Measurements from ENCODE around the gene NEUROD2. TPM values are rescaled to one million over a fixed set of nuclear protein-coding genes. Genes with fewer than 3 reads are reported as not detected.

NEUROD2 gene
- total and polyA plus RNA-seq, 2 of the 8 experiments (the other 6 are each of a cell fraction or from before 2014, with no cell fraction given), result not detected

DNA sequence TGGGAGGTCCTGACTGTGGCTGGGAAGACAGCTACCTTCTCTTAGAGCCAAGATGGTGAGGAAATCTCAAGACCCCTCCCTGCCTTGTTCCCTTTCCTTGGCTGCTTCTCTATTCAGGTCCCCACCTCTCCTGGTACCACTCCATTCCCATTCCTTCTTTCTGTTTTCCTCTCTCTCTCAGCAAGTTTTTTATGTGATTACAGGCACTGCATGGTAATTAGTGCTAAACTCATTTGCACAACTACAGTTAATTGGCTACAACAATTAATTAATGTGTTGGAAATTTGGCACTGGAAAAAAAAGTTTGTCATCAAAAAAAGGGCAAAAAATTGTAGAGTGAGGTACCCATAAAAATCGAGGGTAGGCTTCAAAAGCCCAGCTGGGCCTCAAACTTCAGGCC, 45.3 kb downstream of the NEUROD2 start:
- Histone ChIP-seq H3K79me2 (ENCODE audit: control insufficient read depth in 1 of 2, insufficient read depth in 2 of 2, low read length in 2 of 2) (no peaks in the 10 kb centered on the region), H3K36me3 (ENCODE audit: control insufficient read depth in 2 of 4, insufficient read depth in 4 of 4, low read length in 3 of 4) (0 out of 8 replicates have a peak, but pooled peaks cover 0 to 2% (median 0%) of the 10 kb centered on the region in 4 experiments), H3K23me2 (ENCODE audit: low read depth, low read length) (no peaks in the 10 kb centered on the region; the same call in 1 of the 2 replicates), H3K27me3 (replicated peaks in 1 of 4; ENCODE audit: control insufficient read depth in 3 of 4, extremely low read depth in 1 of 4, insufficient read depth in 3 of 4, low read length in 3 of 4) (no peaks in the 10 kb centered on the region), H3K56ac (replicated peaks; ENCODE audit: insufficient read length, low read depth, low read length) (no peak overlapping the region), H3K9ac (replicated peaks in 1 of 4; ENCODE audit: extremely low read depth in 1 of 4, low read depth in 3 of 4, low read length in 3 of 4) (no peak overlapping the region), H4K8ac (ENCODE audit: extremely low read depth, insufficient read depth, low read length) (no peak overlapping the region), H4K91ac (replicated peaks; ENCODE audit: insufficient read length, low read length) (no peak overlapping the region), H3K18ac (ENCODE audit: extremely low read depth, low read length) (no peak overlapping the region), H3K4ac (replicated peaks; ENCODE audit: insufficient read length, low read depth, low read length) (no peak overlapping the region), H2BK15ac (ENCODE audit: low read length) (no peak overlapping the region), H3K27ac (ENCODE audit: low read depth, low read length) (no peak overlapping the region; the same call in 1 of the 2 replicates), H4K20me1 (replicated peaks in 1 of 2; ENCODE audit: control insufficient read depth in 1 of 2, insufficient read depth in 2 of 2, low read length in 2 of 2) (peaks cover 0 to 2% of the 10 kb centered on the region in 2 experiments), H3K4me3 (ENCODE audit: extremely low read depth in 1 of 4, insufficient read depth in 2 of 4, low read depth in 3 of 4, low read length in 4 of 4) (no peak overlapping the region), H3K79me1 (ENCODE audit: low read depth, low read length) (no peaks in the 10 kb centered on the region), H2BK120ac (replicated peaks; ENCODE audit: low read depth, low read length) (no peak overlapping the region), H2BK5ac (ENCODE audit: low read depth, low read length) (no peak overlapping the region), H2BK12ac (ENCODE audit: low read depth, low read length) (no peak overlapping the region), H3K4me2 (ENCODE audit: insufficient read depth in 1 of 2, low read depth in 2 of 2, low read length in 2 of 2) (no peak overlapping the region), H2AFZ (ENCODE audit: low read length) (no peak overlapping the region), H3K9me3 (ENCODE audit: insufficient read depth in 2 of 2, low read depth in 1 of 2, low read length in 1 of 2) (no peaks in the 10 kb centered on the region), H2BK20ac (ENCODE audit: low read length) (no peak overlapping the region), H3K23ac (ENCODE audit: insufficient read length) (no peak overlapping the region), H3K4me1 (replicated peaks in 1 of 4; ENCODE audit: control insufficient read depth in 3 of 4, insufficient read depth in 4 of 4, low read length in 3 of 4) (peaks cover 4 to 7% (median 6%) of the 10 kb centered on the region in 4 experiments; a peak in 5 of 7 replicates), H3K14ac (ENCODE audit: insufficient read length) (no peak overlapping the region), H2AK5ac (ENCODE audit: low read depth, low read length) (no peak overlapping the region), H4K5ac (ENCODE audit: insufficient read length, low read depth, low read length) (no peak overlapping the region)
- WGBS, 2 experiments (ENCODE audit: extremely low coverage in 1 of 2, insufficient coverage in 1 of 2, insufficient read length in 1 of 2, insufficient replicate concordance in 2 of 2, low coverage in 1 of 2, low lambda C conversion rate in 2 of 2, missing lambda C conversion rate in 1 of 2), result 69% methylated on average over 1 of the region's 1 CpG; no CpG with 5 or more reads in 1 of the 2 experiments
- FAIRE-seq (no peak), DNase-seq (ENCODE audit: low read depth in 1 of 2, low spot score in 2 of 2) (no peak)
- CTCF ChIA-PET (ENCODE audit: partially characterized antibody), result interaction anchor here (0.6 to 15.9 kb wide), 4 partner anchors 12 to 109 kb away, joined by 3 to 216 read pairs (median 62); no protein-coding TSS in a partner anchor
- TF ChIP-seq CTCF (IDR thresholded peaks at IDR 0.05; ENCODE audit: control extremely low read depth in 1 of 3, insufficient read depth in 1 of 3, low read depth in 1 of 3, low read length in 3 of 3) (no peak), PHF8 (conservative IDR thresholded peaks at IDR 0.05; ENCODE audit: low read depth, low read length) (no peak), HDAC6 (IDR thresholded peaks at IDR 0.05; ENCODE audit: low read depth, low read length) (no peak), NRF1 (IDR thresholded peaks at IDR 0.05; ENCODE audit: low read depth, low read length) (no peak), ASH2L (IDR thresholded peaks at IDR 0.05; ENCODE audit: low read length) (no peak), MAX (IDR thresholded peaks at IDR 0.05) (no peak), CHD2 (IDR thresholded peaks at IDR 0.05; ENCODE audit: low read length) (no peak), TEAD4 (IDR thresholded peaks at IDR 0.05; ENCODE audit: low read depth, low read length) (no peak), CHD1 (IDR thresholded peaks at IDR 0.05; ENCODE audit: low read depth, low read length) (no peak), SIN3A (conservative IDR thresholded peaks at IDR 0.05 in 1 of 2, IDR thresholded peaks at IDR 0.05 in 1 of 2; ENCODE audit: low read depth in 1 of 2, low read length in 2 of 2) (no peak), EGR1 (IDR thresholded peaks at IDR 0.05; ENCODE audit: borderline replicate concordance, low read depth, low read length) (no peak)
- POLR2A ChIA-PET (ENCODE audit: partially characterized antibody), result interaction anchor here (0.7 kb wide), 1 partner anchor 8 kb away, joined by 3 read pairs; no protein-coding TSS in a partner anchor
